ENCODE measurements around the gene FN3K.

The FN3K gene

DNA sequence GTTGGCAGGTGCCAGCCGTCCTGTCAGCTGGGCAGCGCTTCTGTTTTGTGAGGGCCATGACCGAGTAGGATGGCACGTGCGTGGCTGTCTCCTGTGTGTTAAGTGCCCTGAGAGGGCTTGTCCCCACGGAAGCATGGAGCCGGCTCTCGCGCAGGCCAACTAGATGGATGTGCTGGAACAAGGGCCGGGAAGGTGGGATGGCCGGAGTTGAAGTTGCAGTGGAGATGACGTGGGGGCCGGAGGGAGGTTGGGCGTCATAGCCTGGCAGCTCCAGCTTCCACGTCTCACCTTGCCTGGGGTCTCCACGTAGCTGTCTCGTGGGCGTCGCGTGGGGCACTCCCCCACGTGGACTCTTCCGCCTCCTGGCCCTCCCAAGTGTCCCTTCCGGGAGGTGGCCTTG lies 44.1 kb downstream of the FN3K start:
- H3K9me2 ChIP-seq (replicated peaks; ENCODE audit: low read depth, low read length) = no peaks in the 10 kb centered on the region
- no peak for TF ChIP-seq EZH2phosphoT487 (IDR thresholded peaks at IDR 0.05; ENCODE audit: borderline replicate concordance)
- TF ChIP-seq, protein P1, sequence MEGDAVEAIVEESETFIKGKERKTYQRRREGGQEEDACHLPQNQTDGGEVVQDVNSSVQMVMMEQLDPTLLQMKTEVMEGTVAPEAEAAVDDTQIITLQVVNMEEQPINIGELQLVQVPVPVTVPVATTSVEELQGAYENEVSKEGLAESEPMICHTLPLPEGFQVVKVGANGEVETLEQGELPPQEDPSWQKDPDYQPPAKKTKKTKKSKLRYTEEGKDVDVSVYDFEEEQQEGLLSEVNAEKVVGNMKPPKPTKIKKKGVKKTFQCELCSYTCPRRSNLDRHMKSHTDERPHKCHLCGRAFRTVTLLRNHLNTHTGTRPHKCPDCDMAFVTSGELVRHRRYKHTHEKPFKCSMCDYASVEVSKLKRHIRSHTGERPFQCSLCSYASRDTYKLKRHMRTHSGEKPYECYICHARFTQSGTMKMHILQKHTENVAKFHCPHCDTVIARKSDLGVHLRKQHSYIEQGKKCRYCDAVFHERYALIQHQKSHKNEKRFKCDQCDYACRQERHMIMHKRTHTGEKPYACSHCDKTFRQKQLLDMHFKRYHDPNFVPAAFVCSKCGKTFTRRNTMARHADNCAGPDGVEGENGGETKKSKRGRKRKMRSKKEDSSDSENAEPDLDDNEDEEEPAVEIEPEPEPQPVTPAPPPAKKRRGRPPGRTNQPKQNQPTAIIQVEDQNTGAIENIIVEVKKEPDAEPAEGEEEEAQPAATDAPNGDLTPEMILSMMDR (conservative IDR thresholded peaks at IDR 0.05; ENCODE audit: low read length) = no peak
- H3K9ac ChIP-seq (ENCODE audit: low read depth, low read length, poor library complexity, severe bottlenecking) = no peak overlapping the region

DNA sequence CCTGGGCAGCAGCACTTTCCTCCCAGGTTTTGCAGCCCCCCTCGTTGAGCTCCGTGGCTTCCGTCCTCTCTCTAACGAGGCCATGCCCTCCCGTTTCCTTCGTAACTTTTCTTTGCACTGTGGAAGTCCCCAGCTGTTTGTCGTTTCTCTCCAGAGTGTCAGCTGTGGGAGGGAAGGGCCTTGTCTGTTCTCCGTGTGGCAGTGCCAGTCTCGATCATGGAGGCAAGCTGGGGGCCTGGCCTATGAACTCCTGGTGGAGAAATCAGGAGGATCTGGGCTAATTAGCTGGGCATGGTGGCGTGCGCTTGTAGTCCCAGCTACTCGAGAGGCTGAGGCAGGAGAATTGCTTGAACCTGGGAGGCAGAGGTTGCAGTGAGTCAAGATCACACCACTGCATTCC lies 44.8 kb downstream of the FN3K start:
- no peaks in the 10 kb centered on the region for H3K9me2 ChIP-seq (replicated peaks; ENCODE audit: low read depth, low read length)
- TF ChIP-seq EZH2phosphoT487 (IDR thresholded peaks at IDR 0.05; ENCODE audit: borderline replicate concordance) = no peak
- TF ChIP-seq, protein P1 (conservative IDR thresholded peaks at IDR 0.05; ENCODE audit: low read length) = no peak
- no peak overlapping the region for H3K4me3 ChIP-seq (ENCODE audit: low read length, poor library complexity, severe bottlenecking)
- no peaks in the 10 kb centered on the region for H3F3A ChIP-seq (ENCODE audit: low read depth)
- H3K79me2 ChIP-seq (ENCODE audit: insufficient read depth, low read length) = peaks cover 32% of the 10 kb centered on the region; the same call in 1 of the 2 replicates
- peaks cover 14% of the 10 kb centered on the region for H4K20me1 ChIP-seq (ENCODE audit: insufficient read depth, low read length, poor library complexity, severe bottlenecking)
- H2AFZ ChIP-seq (ENCODE audit: low read length) = no peak overlapping the region
- no peak overlapping the region for H3K4me2 ChIP-seq (ENCODE audit: low read depth, low read length, poor library complexity, severe bottlenecking)
- peaks cover 39% of the 10 kb centered on the region; the same call in 1 of the 2 replicates for H3K36me3 ChIP-seq (ENCODE audit: insufficient read depth, low read length)
- H3K9me3 ChIP-seq (ENCODE audit: insufficient read depth, low read depth, low read length) = no peaks in the 10 kb centered on the region
- peaks cover 15% of the 10 kb centered on the region for H3K4me1 ChIP-seq (ENCODE audit: insufficient read depth, low read length, poor library complexity, severe bottlenecking)
- no peak overlapping the region for H3K9ac ChIP-seq (ENCODE audit: low read depth, low read length, poor library complexity, severe bottlenecking)
- no peaks in the 10 kb centered on the region for H3K27me3 ChIP-seq (ENCODE audit: insufficient read depth, low read length, poor library complexity, severe bottlenecking)

More for the DNA sequence above, 44.1 kb downstream of the FN3K start:
- H3K9me3 ChIP-seq (ENCODE audit: insufficient read depth, low read depth, low read length) = no peaks in the 10 kb centered on the region
- peaks cover 22% of the 10 kb centered on the region for H3K4me1 ChIP-seq (ENCODE audit: insufficient read depth, low read length, poor library complexity, severe bottlenecking)
- H3K27me3 ChIP-seq (ENCODE audit: insufficient read depth, low read length, poor library complexity, severe bottlenecking) = no peaks in the 10 kb centered on the region
- no peak overlapping the region for H3K4me2 ChIP-seq (ENCODE audit: low read depth, low read length, poor library complexity, severe bottlenecking)
- H3F3A ChIP-seq (ENCODE audit: low read depth) = no peaks in the 10 kb centered on the region; the same call in 1 of the 2 replicates
- H3K4me3 ChIP-seq (ENCODE audit: low read length, poor library complexity, severe bottlenecking) = no peak overlapping the region
- no peak overlapping the region for H2AFZ ChIP-seq (ENCODE audit: low read length)
- peaks cover 32% of the 10 kb centered on the region; the same call in 1 of the 2 replicates for H3K79me2 ChIP-seq (ENCODE audit: insufficient read depth, low read length)
- peaks cover 40% of the 10 kb centered on the region; the same call in 1 of the 2 replicates for H3K36me3 ChIP-seq (ENCODE audit: insufficient read depth, low read length)
- H4K20me1 ChIP-seq (ENCODE audit: insufficient read depth, low read length, poor library complexity, severe bottlenecking) = peaks cover 20% of the 10 kb centered on the region

DNA sequence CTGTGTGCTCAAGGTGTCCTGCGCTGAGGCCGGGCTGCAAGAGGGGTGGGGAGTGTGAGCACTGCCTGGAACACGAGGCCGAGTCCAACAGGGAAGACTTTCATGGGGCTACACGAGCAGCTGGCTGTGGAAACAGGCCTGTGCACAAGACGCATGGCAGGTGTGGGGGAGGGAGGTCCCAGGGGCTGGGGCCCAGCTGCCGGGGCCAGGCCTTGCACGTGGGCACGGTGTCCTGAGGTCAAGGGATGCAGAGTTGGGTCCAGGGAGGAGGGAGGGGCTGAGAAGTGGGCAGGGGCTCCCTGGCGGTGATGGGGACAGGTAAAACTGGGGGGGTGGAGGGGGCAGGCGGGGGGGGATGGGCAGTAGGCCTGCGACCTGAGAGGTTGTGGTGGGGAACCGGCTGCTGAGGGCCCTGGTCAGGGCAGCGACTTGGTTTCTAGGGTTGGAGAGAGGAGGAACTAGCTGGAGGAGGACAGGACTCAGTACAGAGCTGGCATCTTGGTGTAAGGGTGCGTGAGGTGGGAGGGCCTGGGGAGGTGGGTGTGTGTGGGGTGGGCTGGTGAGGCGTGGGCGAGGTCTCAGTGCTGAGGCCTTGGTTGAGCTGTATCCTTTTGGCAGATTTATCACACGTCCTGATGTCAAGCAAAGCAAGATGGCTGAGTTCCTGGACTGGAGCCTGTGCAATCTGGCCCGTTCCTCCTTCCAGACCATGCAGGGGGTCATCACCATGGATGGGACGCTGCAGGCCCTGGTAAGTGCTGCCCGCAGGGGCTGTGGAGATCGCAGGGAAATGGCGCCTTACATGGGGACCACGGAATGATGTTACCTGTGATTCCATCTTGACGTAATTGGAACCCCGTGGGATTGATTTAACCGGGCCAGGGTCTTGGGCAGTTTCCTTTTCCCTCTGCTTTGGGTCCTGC lies 45.8 kb downstream of the FN3K start:
- Histone ChIP-seq H3K9me3 (ENCODE audit: insufficient read depth, low read depth, low read length) (no peaks in the 10 kb centered on the region), H2AFZ (ENCODE audit: low read length) (no peak overlapping the region), H4K20me1 (ENCODE audit: insufficient read depth, low read length, poor library complexity, severe bottlenecking) (peaks cover 11% of the 10 kb centered on the region), H3K4me1 (ENCODE audit: insufficient read depth, low read length, poor library complexity, severe bottlenecking) (peaks cover 9% of the 10 kb centered on the region), H3K79me2 (ENCODE audit: insufficient read depth, low read length) (peaks cover 38% of the 10 kb centered on the region; the same call in 1 of the 2 replicates), H3K4me3 (ENCODE audit: low read length, poor library complexity, severe bottlenecking) (no peak overlapping the region), H3K4me2 (ENCODE audit: low read depth, low read length, poor library complexity, severe bottlenecking) (no peak overlapping the region), H3K36me3 (ENCODE audit: insufficient read depth, low read length) (peaks cover 43% of the 10 kb centered on the region; the same call in 1 of the 2 replicates), H3K27me3 (ENCODE audit: insufficient read depth, low read length, poor library complexity, severe bottlenecking) (no peaks in the 10 kb centered on the region), H3F3A (ENCODE audit: low read depth) (no peaks in the 10 kb centered on the region), H3K9me2 (replicated peaks; ENCODE audit: low read depth, low read length) (no peaks in the 10 kb centered on the region), H3K9ac (ENCODE audit: low read depth, low read length, poor library complexity, severe bottlenecking) (no peak overlapping the region)
- TF ChIP-seq, protein P1 (conservative IDR thresholded peaks at IDR 0.05; ENCODE audit: low read length) = no peak
- TF ChIP-seq EZH2phosphoT487 (IDR thresholded peaks at IDR 0.05; ENCODE audit: borderline replicate concordance) = no peak

All from Loucy (cell line).